ENCODE results near the gene SLC39A9. TPM values are rescaled to one million over a fixed set of nuclear protein-coding genes. Genes with fewer than 3 reads are reported as not detected.

The SLC39A9 gene
- total RNA-seq, 1 experiment from 2014 or later, result 80.8 TPM

DNA sequence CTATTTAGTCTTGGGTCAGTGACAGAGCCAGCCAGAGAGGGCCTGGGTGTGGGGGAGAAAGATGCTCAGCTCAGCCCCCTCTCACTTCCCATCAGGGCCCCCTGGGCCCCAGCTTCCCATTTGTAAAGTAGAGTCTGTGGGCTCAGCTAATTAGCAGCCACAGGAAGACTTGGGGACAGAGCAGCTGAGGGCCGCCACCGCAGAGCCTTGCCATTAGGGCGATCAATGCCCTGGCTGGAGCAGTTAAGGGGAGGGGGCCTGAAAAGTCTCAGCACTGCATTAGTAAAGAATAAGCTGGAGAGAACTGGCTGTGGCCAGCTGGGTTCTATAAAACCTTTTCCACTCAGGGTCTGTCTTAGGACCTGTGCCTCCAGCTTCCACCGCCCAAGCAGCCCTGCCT, 88.7 kb downstream of the SLC39A9 start:
- Histone ChIP-seq H3K9me2 (replicated peaks; ENCODE audit: low read length) (no peaks in the 10 kb centered on the region), H2AFZ (ENCODE audit: low read length) (no peak overlapping the region), H3K9ac (ENCODE audit: low read length) (no peak overlapping the region), H3K27ac (ENCODE audit: low read length) (no peak overlapping the region), H3K79me2 (ENCODE audit: low read length) (no peaks in the 10 kb centered on the region), H3K4me2 (ENCODE audit: low read length) (no peak overlapping the region), H4K20me1 (ENCODE audit: low read length) (no peaks in the 10 kb centered on the region), H3K9me3 (ENCODE audit: low read length) (no peaks in the 10 kb centered on the region), H3K36me3 (ENCODE audit: low read depth, low read length) (no peaks in the 10 kb centered on the region), H3K27me3 (ENCODE audit: low read length) (peaks cover 49% of the 10 kb centered on the region), H3F3A (ENCODE audit: low read length, unreplicated experiment) (no peaks in the 10 kb centered on the region), H3K4me3 (ENCODE audit: low read length) (no peak overlapping the region), H3K4me1 (ENCODE audit: insufficient read depth, low read length) (peaks cover 4% of the 10 kb centered on the region; the same call in 1 of the 2 replicates)
- ChIA-PET CTCF (no interaction called here), POLR2A (ENCODE audit: unreplicated experiment) (no interaction called here)
- BruUV-seq (replicated peaks), result no TSS peak
- no peak for TF ChIP-seq EZH2phosphoT487 (IDR thresholded peaks at IDR 0.05; ENCODE audit: borderline replicate concordance, low read length)
- TF ChIP-seq, protein P1, sequence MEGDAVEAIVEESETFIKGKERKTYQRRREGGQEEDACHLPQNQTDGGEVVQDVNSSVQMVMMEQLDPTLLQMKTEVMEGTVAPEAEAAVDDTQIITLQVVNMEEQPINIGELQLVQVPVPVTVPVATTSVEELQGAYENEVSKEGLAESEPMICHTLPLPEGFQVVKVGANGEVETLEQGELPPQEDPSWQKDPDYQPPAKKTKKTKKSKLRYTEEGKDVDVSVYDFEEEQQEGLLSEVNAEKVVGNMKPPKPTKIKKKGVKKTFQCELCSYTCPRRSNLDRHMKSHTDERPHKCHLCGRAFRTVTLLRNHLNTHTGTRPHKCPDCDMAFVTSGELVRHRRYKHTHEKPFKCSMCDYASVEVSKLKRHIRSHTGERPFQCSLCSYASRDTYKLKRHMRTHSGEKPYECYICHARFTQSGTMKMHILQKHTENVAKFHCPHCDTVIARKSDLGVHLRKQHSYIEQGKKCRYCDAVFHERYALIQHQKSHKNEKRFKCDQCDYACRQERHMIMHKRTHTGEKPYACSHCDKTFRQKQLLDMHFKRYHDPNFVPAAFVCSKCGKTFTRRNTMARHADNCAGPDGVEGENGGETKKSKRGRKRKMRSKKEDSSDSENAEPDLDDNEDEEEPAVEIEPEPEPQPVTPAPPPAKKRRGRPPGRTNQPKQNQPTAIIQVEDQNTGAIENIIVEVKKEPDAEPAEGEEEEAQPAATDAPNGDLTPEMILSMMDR (conservative IDR thresholded peaks at IDR 0.05; ENCODE audit: low read depth, low read length), result no peak
- TF ChIP-seq EZH2 (IDR thresholded peaks at IDR 0.05; ENCODE audit: low read length, unreplicated experiment), result no peak
- ATAC-seq, result no peak
- intact Hi-C loops (cut with micrococcal nuclease), result no loop called here
- no peak for DNase-seq

DNA sequence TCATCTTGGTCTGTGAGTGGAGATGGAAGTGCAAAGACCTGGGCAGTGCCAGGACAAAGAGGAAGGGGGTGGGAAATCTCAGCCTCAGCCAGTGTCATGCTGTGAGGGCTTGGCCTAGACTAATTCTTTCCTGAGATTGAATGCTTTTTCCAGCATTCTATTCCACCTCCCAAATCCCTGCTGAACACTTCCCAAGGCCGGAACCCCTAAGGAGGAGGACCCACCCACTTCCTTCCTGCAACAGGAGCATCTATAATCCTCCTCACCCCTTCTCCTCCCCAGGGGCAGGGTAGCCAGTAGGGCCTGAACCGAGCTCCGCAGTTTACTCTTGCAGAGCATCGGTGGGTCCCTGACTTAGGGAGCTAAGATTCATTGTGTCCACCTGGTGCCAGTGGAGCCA, 89.3 kb downstream of the SLC39A9 start:
- no peaks in the 10 kb centered on the region for H3F3A ChIP-seq (ENCODE audit: low read length, unreplicated experiment)
- H2AFZ ChIP-seq (ENCODE audit: low read length), result no peak overlapping the region
- TF ChIP-seq EZH2phosphoT487 (IDR thresholded peaks at IDR 0.05; ENCODE audit: borderline replicate concordance, low read length), result no peak
- no peak for ATAC-seq
- H3K79me2 ChIP-seq (ENCODE audit: low read length), result no peaks in the 10 kb centered on the region
- no TSS peak for BruUV-seq (replicated peaks)
- H3K4me1 ChIP-seq (ENCODE audit: insufficient read depth, low read length), result peaks cover 4% of the 10 kb centered on the region; the same call in 1 of the 2 replicates
- no peak overlapping the region for H3K9ac ChIP-seq (ENCODE audit: low read length)
- ChIA-PET CTCF (no interaction called here), POLR2A (ENCODE audit: unreplicated experiment) (no interaction called here)
- peaks cover 44% of the 10 kb centered on the region for H3K27me3 ChIP-seq (ENCODE audit: low read length)
- H3K36me3 ChIP-seq (ENCODE audit: low read depth, low read length), result no peaks in the 10 kb centered on the region
- DNase-seq, result no peak
- H3K4me2 ChIP-seq (ENCODE audit: low read length), result no peak overlapping the region
- no peak overlapping the region for H3K4me3 ChIP-seq (ENCODE audit: low read length)
- H3K9me2 ChIP-seq (replicated peaks; ENCODE audit: low read length), result no peaks in the 10 kb centered on the region
- H4K20me1 ChIP-seq (ENCODE audit: low read length), result no peaks in the 10 kb centered on the region
- H3K27ac ChIP-seq (ENCODE audit: low read length), result no peak overlapping the region
- intact Hi-C loops (cut with micrococcal nuclease), result no loop called here
- no peaks in the 10 kb centered on the region for H3K9me3 ChIP-seq (ENCODE audit: low read length)

DNA sequence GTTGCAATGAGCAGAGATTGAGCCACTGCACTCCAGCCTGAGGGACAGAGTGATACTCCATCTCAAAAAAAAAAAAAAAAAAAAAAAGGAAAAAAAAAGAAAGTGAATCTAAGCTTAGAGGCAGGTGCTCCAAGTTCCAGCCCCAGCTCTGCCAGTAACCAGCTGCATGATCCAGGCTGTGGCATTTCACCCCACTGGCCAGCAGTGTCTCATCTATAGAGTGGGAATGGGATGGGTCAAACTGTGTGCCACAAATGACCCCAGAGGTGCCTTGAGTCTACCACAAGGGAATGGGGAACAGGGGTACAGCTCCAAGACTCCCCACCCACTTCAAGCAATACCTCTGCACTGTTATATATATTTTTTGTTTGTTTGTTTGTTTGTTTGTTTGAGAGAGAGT, 91.0 kb downstream of the SLC39A9 start:
- Histone ChIP-seq H3F3A (ENCODE audit: low read length, unreplicated experiment) (no peaks in the 10 kb centered on the region), H3K36me3 (ENCODE audit: low read depth, low read length) (no peaks in the 10 kb centered on the region), H3K4me3 (ENCODE audit: low read length) (no peak overlapping the region), H3K27me3 (ENCODE audit: low read length) (peaks cover 32% of the 10 kb centered on the region), H3K4me2 (ENCODE audit: low read length) (no peak overlapping the region), H3K9ac (ENCODE audit: low read length) (no peak overlapping the region), H3K79me2 (ENCODE audit: low read length) (no peaks in the 10 kb centered on the region), H3K9me2 (replicated peaks; ENCODE audit: low read length) (no peaks in the 10 kb centered on the region), H2AFZ (ENCODE audit: low read length) (no peak overlapping the region), H3K4me1 (ENCODE audit: insufficient read depth, low read length) (peaks cover 4% of the 10 kb centered on the region; the same call in 1 of the 2 replicates), H4K20me1 (ENCODE audit: low read length) (no peaks in the 10 kb centered on the region), H3K9me3 (ENCODE audit: low read length) (no peaks in the 10 kb centered on the region), H3K27ac (ENCODE audit: low read length) (no peak overlapping the region)
- DNase-seq, result no peak
- TF ChIP-seq, protein P1 (conservative IDR thresholded peaks at IDR 0.05; ENCODE audit: low read depth, low read length), result no peak
- TF ChIP-seq EZH2 (IDR thresholded peaks at IDR 0.05; ENCODE audit: low read length, unreplicated experiment) (no peak), EZH2phosphoT487 (IDR thresholded peaks at IDR 0.05; ENCODE audit: borderline replicate concordance, low read length) (no peak)
- intact Hi-C loops (cut with micrococcal nuclease), result no loop called here
- BruUV-seq (replicated peaks), result no TSS peak
- ChIA-PET CTCF (no interaction called here), POLR2A (ENCODE audit: unreplicated experiment) (no interaction called here)
- ATAC-seq, result no peak
